HK-2 (cell line): Measurements from ENCODE around the gene ZNF718.
"Not testable (repeated sequence)": the region's sequence is repeated elsewhere in the genome, so short reads cannot be mapped to it uniquely, and the experiment has no call there.

ENCODE experiments used
- DNase-seq: peaks from one replicate; pipeline ENCODE4 v3.0.0-alpha.2; 2018; ENCODE audit not compliant: unreplicated experiment

The ZNF718 gene

GRCh38 chr4:124275-125081 lies at the start of gene ZNF718:
ZNF718 (plus strand) TSS chr4:124501; CDS start chr4:124671, 170 bp downstream.
- peak; percentile 98 for DNase-seq

- DNase-seq: no peak
These were observed 38.4 kb upstream of the ZNF718 start for GRCh38 chr4:85951-86350.

- DNase-seq: not testable (repeated sequence)
These were observed 37.6 kb upstream of the ZNF718 start for GRCh38 chr4:86559-87324.

GRCh38 chr4:98386-98785 lies 25.9 kb upstream of the ZNF718 start:
- no peak for DNase-seq

GRCh38 chr4:99863-100262 lies 24.4 kb upstream of the ZNF718 start:
- no peak for DNase-seq

GRCh38 chr4:107083-107443 lies 17.2 kb upstream of the ZNF718 start:
- DNase-seq: no peak

GRCh38 chr4:107444-108429 lies 16.6 kb upstream of the ZNF718 start:
- no peak for DNase-seq

GRCh38 chr4:112771-113170 lies 11.5 kb upstream of the ZNF718 start:
- DNase-seq: no peak

GRCh38 chr4:113732-114131 lies 10.6 kb upstream of the ZNF718 start:
- no peak for DNase-seq

GRCh38 chr4:114149-114548 lies 10.2 kb upstream of the ZNF718 start:
- no peak for DNase-seq

GRCh38 chr4:116499-116898 lies 7.8 kb upstream of the ZNF718 start:
- DNase-seq: no peak

GRCh38 chr4:120616-121015 lies 3.7 kb upstream of the ZNF718 start:
- DNase-seq: no peak

- no peak for DNase-seq
These were observed 2.8 kb upstream of the ZNF718 start for GRCh38 chr4:121408-122084.

GRCh38 chr4:123922-124274 lies 403 bp upstream of the ZNF718 start:
- not testable (repeated sequence) for DNase-seq

- peak; percentile 45 for DNase-seq
These were observed 930 bp downstream of the ZNF718 start for GRCh38 chr4:125091-125771.

- no peak for DNase-seq
These were observed 1.5 kb downstream of the ZNF718 start for GRCh38 chr4:125833-126232.

GRCh38 chr4:132483-132882 lies 8.2 kb downstream of the ZNF718 start:
- DNase-seq: no peak

GRCh38 chr4:138935-139334 lies 14.6 kb downstream of the ZNF718 start:
- DNase-seq: no peak

GRCh38 chr4:139691-140090 lies 15.4 kb downstream of the ZNF718 start:
- DNase-seq: no peak

GRCh38 chr4:146621-147020 lies 22.3 kb downstream of the ZNF718 start:
- no peak for DNase-seq

GRCh38 chr4:147233-147632 lies 22.9 kb downstream of the ZNF718 start:
- no peak for DNase-seq
